Panc1 (cell line): Measurements from ENCODE around the gene ZBED1.

ENCODE experiments used
- CTCF ChIP-seq: fragments of 450-650 bp; IDR thresholded peaks from 2 replicates; pipeline ENCODE4 v1.5.1; 2017; ENCODE audit warnings: mild to moderate bottlenecking
- POLR2AphosphoS5 ChIP-seq: IDR thresholded peaks from 2 replicates; pipeline ENCODE4 v1.6.1; 2012; ENCODE audit warnings: mild to moderate bottlenecking, low read depth, low read length, moderate library complexity
- REST ChIP-seq, 2 experiments: IDR thresholded peaks; 2 replicates each; pipeline ENCODE4 v1.6.1; 2011 to 2012; ENCODE audit warnings: low read depth in 2 of 2, control low read depth in 1 of 2, low read length in 1 of 2, mild to moderate bottlenecking in 1 of 2, moderate library complexity in 1 of 2; ENCODE audit not compliant: insufficient read depth in 1 of 2
- TCF7L2 ChIP-seq: IDR thresholded peaks from 2 replicates; pipeline ENCODE4 v1.6.1; 2011; ENCODE audit warnings: mild to moderate bottlenecking, low read depth, low read length, inconsistent platforms

- TF ChIP-seq CTCF (no peak), POLR2AphosphoS5 (no peak), REST (IDR thresholded peaks at IDR 0.05; ENCODE audit: insufficient read depth in 1 of 2, low read depth in 2 of 2, low read length in 1 of 2) (no peak), TCF7L2 (no peak)
These were observed 54.0 kb downstream of the ZBED1 start for GRCh38 chrX:2446815-2447214.
